Activated CD4-positive, alpha-beta T cell treated with anti-CD3 and anti-CD28 coated beads for 24 hours (primary cell): ENCODE results near the gene GPD1L.
"Not testable (repeated sequence)": the region's sequence is repeated elsewhere in the genome, so short reads cannot be mapped to it uniquely, and the experiment has no call there.

ENCODE experiments used
- DNase-seq, 2 donors: peaks; one replicate each; pipeline ENCODE4 v3.0.0-alpha.2; 2020; ENCODE audit warnings: low read depth in 2 of 2

GPD1L gene

DNA sequence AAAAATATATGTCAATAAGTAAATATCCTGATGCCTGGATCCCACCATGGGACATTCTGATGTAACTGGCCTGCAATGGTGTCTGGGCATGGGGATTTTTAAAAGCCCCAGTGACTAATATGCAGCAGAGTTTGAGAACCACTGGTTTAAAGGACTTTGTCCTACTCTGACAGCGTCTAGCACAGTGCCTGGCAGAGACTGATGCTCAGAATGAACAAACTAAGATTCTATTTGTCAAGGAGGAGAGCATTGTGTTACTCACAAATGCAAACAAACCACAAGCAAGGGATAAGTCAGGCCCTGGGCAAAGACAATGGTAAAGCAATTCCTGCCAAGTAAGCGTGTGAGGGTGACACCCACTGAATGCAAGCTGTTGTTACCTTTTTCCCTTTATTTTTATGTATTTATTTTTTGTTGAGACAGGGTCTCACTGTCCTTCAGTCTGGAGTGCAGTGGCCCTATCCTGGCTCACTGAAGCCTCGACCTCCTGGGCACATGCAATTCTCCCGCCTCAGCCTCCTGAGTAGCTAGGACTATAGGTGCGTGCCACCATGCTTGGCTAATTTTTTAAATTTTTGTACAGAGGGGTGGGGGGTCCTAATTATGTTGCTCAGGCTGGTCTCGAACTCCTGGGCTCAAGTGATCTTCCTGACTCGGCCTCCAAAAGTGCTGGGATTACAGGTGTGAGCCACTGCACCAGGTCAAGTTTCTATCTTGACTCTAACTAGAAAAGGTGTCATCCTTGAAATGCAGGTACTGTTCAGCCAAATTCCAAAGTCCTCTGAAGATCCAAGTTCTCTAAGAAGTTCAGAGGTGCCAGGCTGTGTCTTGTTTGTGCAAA, 909 bp upstream of the GPD1L start:
- no peak for DNase-seq

DNA sequence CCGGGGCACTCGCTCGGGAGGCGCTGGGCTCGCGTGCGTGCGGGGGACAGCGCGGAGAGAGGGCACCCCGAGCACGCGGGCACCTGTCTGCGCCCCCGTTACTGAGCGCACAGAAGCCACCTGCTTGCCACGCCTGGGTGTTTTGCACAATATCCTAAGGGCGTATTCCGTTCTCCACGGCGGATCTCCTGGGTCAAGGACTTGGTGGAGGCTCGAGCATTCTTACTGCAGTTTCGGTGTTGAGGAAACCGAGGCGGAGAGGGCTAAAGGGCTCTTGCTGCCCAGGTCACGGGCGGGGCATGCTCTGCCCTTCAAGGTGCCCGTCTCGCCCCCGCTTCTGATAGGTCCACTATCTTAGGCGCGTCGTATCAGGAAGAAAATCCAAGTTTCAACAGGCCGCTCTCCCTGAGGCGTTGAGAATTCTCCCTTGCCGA, 526 bp downstream of the GPD1L start:
- DNase-seq = no peak

DNA sequence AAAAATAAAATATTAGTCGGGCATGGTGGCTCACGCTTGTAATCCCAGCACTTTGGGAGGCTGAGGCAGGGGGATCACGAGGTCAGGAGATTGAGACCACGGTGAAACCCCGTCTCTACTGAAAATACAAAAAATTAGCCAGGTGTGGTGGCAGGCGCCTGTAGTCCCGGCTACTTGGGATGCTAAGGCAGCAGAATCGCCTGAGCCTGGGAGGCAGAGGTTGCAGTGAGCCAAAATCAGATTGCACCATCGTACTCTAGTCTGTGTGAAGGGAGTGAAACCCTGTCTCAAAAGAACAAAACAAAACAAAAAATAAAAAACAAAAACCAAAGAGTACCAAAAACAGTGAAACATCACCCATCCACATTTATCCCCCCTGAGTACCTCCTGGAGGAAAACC, 1.8 kb downstream of the GPD1L start:
- not testable (repeated sequence) for DNase-seq

DNA sequence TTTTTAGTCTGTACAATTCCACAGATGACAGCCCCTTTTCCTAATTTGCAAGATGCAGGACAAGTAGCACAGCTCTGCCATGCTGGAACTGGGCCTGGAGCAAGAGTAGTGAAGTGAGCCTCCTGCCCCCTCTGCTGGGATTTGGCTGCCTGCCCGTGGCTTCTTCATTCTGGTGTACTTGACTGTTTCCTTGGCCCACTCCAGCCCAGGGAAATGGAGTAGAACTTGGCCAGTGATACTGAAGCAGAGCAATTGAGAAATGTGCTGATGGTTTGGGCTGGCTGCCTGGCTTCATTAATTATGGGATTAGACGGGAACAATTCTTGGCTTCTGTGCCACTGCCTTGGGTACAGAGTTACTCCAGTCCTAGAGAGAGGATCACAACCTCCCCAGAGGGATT, 2.8 kb downstream of the GPD1L start:
- DNase-seq = no peak

DNA sequence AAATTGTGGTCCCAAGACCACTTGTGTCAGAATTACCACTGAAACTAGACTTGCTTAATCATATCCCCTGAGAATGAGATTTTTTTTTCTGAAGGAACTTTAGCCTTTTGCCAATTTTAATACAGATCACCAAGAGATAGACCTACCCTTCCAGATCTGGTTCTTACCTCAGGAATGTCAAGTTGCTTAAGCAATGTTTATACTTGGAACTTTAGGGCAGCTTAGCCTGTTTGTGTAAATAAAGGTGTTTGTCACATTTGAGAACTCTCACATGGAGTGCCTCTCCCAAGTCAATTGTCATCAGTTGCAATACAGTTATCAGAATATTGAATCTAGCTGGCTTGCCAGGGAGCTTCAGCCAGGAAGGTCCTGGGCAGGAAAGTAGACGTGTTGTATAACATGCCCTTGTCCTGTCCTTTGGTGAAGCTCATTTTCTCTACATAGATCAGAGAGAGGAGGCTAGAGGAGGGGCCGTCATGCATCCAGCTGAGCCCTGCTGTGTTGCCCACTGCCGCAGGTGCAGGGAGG, 3.9 kb downstream of the GPD1L start:
- no peak for DNase-seq

DNA sequence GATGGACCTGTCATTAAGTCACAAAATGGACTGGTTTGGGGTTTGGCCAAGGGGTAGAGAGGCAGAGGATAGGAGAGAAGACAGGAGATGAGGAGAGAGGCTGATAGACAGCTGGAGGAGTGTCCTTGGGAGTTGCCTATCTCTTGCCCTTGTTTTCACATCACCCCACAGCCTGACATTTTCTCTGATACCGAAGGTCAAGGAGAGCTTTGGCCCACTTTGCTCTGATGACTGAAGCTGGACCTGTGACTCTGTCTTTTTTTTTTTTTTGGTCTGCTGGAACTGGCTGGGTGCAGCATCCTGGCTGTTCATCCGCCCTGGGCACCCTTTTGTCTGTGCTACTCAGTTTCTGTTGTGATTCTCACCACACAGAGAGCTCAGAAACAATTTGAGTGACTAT, 5.1 kb downstream of the GPD1L start:
- no peak for DNase-seq

DNA sequence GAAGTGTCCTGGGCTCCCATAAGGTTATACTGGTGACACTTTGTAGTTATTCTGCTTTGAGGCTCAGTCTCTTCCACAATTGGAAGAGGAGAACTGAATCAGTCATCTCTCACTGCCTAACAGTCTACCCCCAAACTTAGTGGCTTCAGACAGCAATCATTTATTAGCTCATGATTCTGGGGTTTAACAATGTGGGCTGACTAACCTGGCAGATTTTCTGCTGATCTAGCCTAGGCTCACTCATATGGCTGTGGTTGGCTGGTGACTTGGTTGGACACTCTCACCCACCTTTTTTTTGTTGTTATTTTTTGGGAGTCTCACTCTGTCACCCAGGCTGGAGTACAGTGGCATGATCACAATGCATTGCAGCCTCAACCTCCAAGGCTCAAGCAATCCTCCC, 7.1 kb downstream of the GPD1L start:
- DNase-seq = no peak

DNA sequence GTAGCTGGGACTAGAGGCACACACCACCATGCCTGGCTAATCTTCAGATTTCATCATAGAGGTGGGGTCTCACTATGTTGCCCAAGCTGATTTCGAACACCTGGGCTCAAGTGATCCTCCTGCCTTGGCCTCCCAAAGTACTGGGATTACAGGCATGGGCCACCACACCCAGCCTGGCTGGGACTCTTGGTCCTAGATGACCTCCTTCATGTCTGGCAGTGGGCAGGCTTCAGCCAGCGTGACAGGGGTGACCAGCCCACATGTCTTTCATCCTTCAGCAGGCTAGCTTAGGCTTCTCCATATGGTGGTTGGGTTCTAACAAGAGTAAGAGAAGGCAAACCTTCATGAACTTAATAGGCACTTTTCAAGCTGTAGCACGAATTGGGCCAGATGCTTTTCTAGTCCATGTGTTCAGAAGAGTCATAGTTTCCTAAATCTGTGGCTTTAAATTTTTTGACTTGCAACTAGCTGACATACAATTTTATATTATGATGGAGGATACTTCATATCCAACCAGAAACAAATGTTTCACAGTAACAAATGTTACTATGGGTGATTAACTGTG, 7.6 kb downstream of the GPD1L start:
- DNase-seq = no peak

DNA sequence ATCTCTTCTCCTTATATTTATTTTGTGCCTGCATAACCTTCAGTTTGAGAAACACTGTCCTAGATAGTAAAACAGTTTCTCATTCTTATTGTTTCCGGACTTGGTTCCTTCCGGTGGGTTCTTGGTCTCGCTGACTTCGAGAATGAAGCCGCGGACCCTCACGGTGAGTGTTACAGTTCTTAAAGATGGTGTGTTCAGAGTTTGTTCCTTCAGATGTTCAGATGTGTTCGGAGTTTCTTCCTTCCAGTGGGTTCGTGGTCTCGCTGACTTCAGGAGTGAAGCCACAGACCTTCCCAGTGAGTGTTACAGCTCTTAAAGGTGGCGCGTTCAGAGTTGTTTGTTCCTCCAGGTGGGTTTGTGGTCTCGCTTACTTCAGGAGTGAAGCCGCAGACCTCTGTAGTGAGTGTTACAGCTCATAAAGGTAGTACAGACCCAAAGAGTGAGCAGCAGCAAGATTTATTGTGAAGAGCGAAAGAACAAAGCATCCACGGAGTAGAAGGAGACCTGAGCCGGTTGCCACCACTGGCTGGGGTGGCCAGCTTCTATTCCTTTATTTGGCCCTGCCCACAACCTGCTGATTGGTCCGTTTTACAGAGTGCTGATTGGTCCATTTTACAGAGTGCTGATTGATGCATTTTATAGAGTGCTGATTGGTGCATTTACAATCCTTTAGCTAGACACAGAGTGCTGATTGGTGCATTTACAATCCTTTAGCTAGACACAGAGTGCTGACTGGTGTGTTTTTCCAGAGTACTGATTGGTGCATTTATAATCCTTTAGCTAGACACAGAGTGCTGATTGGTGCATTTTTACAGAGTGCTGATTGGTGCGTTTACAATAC, 8.3 kb downstream of the GPD1L start:
- peak; percentile 18 to 23 for DNase-seq

DNA sequence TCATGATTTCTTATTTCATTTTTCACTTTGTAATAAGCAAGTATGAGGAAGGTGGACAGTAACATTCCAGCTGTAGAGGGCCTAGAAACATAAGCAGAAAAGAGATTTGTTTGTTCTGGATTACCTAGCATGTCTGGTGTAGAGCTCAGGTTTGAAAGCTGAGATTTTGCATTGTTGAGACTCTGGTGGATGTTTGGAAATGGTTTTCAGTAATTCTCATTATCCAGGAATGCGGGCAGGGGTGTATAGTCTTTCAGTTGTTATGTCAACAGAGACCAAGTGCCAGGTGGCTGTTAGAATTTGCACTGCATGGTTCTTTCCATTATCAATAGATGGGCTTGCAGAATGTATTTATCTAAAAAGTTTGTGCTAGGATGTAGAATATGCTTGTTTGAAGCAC, 10.9 kb downstream of the GPD1L start:
- no peak for DNase-seq

DNA sequence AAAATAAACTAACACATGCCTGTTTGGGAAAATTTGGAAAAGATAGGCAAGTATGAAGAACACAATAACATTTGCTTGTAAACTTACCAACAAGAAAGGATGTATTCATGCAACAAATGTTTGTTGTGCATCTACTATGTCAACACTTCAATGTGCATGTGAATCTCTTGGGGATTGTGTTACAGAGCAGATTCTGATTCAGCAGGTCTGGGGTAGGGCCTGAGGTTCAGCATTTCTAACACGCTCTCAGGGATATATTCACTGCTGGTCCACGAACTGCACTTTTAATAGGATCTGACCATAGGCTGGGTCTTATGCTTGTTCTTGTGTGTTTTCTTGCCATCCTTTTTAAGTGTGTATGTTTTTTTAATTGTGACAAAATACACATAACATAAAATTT, 11.8 kb downstream of the GPD1L start:
- DNase-seq = no peak

DNA sequence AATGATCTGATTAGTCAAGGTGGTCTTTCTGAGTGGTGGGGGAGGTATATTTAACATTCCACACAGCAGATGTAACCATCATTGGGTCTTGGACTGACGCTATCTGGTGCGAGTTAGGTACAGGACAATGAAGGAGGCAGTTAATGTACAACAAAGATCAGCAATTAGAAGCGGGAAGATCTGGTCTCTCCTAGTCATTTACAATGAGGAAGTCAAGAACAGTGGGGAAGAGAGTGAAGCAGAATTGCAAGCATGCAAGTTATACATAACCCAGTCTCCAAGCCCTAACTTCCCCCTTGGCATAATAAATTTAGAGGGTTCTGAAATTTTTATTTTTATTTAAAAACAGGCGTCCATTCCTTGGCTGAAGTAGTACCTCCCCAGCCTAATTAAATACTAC, 14.1 kb downstream of the GPD1L start:
- DNase-seq = no peak

DNA sequence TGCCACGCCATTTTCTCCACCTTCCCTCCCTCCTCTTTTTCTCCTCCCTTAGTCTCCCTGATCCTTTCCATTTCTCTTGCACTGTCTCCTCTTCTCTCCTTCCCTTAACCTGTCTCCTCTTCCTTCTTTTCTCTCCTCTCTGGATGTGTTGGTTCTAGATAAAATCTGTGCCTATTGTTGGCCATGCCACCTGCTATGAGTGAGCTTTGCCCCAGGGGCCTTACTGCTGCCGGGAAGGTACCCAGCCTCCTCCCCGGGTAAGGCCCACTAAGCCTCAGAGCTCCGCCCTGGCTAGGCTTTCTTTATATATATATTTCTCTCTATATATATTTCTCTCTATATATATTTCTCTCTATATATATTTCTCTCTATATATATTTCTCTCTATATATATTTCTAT, 14.7 kb downstream of the GPD1L start:
- DNase-seq = no peak

DNA sequence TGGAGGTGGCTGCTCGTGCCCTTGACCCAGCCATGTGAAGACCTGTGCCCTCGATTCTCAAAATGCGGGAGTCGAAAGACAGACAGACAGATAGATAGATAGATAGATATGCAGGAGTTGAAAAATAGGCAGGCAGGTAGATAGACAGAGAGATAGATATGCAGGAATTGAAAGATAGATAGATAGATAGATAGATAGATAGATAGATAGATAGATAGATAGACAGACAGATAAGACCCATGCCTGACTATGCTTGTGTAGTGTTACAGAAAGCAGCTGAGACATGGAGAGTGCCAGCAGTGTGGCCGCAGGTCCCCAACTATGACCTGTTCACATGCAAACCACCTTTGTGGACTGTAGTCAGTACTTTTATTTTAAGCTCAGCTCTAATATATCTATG, 17.2 kb downstream of the GPD1L start:
- DNase-seq = no peak

DNA sequence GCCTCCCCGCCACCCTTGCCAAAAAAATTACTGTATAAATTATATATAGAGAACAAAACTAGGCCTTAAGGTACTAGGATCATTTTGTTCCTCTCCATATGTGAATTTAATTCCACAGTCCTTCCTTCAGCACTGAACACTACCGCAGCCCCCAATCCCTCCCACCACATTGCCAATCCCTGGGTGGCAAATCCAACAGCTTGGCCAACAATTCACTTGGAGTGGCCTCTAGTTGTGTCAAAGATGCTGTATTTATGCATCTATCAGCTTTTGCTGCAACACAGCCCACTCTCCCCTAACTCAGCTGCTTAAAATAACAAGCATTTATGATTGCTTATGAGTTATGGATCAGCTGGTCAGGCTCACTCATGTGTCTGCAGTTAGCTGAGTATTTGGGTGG, 18.6 kb downstream of the GPD1L start:
- DNase-seq = no peak

DNA sequence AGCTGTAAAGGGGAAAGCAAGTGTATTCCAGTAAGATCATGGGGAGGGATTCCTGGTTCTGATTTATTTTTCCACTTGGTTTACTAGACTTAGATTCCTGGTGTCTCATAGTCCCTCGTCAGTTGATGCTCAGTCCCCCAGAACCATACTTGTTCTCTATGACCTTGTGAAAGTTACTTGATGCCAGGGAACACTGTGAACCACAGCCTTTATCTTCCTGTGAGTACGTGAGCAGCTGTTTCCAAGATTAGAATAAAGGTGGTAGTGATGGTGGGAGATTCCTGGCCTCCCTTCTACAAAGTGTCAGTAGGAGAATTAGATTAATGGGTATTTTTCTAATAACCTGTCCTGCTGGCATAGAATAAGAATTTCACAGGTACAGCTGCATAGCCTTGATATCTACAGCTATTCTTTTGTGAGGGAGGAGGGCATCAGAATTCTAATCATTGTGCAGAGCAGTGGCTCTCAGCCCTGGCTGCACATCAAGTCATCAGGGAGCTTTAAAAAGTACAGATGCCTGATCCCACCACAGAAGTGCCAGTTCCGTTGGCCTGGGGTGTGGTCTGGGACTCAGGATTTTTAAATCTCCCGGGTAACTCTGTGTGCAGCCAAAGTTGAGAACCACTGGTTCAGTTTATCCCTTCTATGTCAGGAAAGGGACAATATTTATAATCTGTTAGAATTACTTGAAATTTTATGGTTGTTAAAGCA, 20.0 kb downstream of the GPD1L start:
- no peak for DNase-seq

DNA sequence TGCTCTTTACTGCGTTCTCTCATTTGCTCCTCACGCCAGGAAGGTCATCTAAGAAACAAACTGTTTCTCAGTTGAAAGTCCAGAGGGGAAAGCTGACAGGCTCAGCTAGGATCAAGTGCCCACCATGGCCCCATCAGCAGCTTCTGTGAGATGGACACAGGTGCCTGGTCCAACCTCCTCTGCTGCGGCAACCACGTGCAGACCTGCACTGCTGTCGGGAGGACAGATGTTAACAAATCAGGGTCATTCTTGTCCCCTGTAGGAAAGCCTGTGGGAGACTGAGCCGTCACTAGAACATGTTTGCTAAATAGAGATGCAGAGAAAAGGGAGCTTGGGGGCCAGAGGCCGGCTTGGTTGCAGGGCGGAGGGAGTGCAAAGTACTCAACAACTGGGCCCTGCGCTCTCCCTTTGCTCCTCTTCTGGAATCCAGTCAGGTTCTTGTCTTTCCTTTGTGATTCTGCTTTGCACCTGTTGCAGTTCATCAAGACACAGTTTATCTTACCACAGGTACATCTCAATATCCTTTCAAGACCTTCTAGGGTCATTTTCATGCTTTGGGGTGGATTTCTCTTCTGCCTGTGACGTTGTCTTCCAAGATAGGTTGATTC, 20.9 kb downstream of the GPD1L start:
- DNase-seq = no peak

DNA sequence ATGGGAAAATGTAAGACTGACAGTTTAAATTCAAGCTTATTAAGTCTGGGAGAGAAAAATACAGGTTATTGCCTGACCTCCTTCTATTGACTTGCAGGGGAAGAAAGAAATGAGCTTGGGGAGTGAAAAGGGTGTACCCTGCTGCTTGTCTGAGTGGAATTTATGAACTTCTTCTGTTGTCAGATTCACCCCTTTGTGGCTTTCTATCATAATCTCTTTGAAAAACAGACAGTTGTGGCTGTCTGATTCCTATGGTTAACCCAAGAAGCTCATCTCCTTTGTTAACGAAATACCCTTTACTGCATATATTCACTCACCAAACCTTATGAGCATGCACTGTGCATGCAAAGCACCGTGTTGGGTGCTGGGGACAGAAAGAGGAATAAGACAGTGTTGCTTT, 22.5 kb downstream of the GPD1L start:
- no peak for DNase-seq

DNA sequence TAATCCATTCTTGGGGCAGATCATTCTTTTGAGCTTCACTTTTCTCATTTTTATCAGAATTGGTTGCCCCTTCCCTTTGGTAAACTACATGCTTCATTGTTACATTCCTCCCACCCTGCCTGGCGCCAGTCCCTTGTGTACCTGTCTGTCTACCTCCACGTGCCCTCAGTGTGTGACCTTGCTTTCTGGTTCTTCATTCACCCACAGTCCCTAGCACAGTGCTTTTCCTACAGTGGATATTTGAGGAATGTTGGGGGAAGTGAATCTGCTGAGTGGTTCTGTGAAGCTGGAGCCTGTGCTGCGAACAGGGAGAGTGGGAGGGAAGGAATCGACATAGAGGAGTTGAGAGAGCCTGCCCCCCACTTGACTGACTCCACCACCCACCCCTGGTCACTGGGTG, 23.4 kb downstream of the GPD1L start:
- DNase-seq = no peak

DNA sequence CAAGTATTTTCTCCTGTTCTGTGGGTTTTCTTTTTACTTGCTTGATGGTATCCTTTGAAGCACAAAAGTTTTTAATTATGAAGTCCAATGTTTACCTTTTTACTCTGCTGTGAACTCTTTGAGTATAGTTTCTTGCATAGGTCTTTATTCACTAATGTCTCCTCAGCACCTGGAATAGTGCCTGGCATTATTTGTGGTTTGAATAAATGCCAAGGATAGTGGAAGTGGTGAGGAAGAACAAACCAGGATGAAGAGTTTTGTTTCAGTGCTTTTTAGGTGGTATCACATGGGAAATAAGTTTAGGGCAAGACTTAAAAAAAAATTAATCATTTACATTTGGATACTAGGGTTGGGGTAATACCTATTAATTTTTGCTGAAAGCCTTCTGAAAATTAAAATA, 25.7 kb downstream of the GPD1L start:
- DNase-seq = no peak

DNA sequence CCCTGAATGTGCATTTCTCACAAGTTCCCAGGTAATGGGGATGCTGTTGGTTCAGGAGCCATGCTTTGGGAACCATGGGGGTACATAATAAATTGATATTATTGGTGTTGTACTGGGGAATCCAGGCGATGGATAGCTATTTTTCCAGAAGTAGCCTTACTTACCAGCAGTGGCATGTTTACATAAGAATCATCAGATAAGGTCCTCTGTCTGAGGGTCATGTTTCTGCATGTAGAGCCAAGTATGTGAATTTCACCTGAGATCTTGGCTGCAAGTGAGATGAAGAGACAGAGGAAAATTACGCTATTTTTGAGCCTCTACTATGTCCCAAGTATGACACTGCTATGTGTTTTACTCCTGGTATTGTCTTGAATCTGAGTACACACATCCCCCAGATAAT, 26.3 kb downstream of the GPD1L start:
- DNase-seq = no peak

DNA sequence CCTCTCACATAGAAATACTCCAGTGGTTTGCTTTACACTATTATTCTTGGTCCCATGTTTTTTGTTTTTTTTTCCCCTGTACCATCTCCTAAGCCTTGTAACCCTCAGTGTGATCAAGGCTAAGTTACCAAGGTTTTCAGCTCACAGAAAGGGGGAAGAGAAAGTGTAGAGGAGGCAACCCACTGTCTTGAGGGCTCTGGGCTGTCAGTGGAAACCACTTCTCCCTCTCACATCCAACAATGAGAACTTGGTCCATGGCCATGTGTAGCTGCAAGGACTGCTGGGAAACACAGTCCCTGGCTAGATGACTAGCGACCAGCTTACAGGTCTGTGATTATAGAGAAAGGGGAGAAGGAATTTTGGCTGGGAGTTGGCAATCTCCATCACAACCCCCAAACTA, 30.3 kb downstream of the GPD1L start:
- no peak for DNase-seq
